ENCODE data around the gene CACNA1A.
A peak's percentile ranks its signal among the peaks of the same experiment; 100 is the strongest.

DNA sequence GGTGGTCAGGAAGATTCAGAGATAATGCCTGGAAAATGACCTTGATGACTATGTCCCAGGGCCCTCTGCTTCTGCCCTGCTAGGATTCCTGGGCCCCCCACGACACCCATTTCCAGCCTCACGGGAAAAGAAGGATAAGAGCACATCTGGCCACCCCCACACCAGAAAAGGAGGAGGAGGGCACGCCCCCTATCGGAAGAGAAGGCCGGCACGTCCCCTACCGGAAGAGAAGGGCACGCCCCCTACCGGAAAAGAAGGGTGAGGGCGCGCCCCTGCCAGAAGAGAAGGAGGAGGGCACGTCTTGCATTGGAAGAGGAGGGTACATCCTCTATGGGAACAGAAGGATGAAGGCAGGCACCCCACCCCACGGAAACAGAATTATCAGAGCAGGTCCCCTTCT lies 271.8 kb downstream of the CACNA1A start:
- TF ChIP-seq CTCF (IDR thresholded peaks at IDR 0.05), result peak in 3 of 7 experiments; percentile 15 to 76 (median 39)
- TF ChIP-seq POLR2A (IDR thresholded peaks at IDR 0.05), result no peak
- TF ChIP-seq POLR2AphosphoS5 (IDR thresholded peaks at IDR 0.05), result peak in 1 of 3 donors; percentile 36
- no peak for TF ChIP-seq EP300 (IDR thresholded peaks at IDR 0.05)
